Keratinocyte (primary cell): ENCODE measurements around the gene GALNT14.

Source experiments
- CTCF ChIP-seq, 3 experiments: IDR thresholded peaks in 1 of 3; conservative IDR thresholded peaks in 1 of 3; optimal IDR thresholded peaks in 1 of 3; 2 replicates in 2 of 3; 3 replicates in 1 of 3; pipeline versions ENCODE3 to v1.5.1; 2011; ENCODE audit warnings: low read length in 3 of 3, mild to moderate bottlenecking in 3 of 3, moderate library complexity in 2 of 3, control low read depth in 1 of 3, inconsistent platforms in 1 of 3; ENCODE audit not compliant: insufficient read depth in 2 of 3; ENCODE audit errors: extremely low read depth in 1 of 3
- EZH2 ChIP-seq: IDR thresholded peaks from one replicate; pipeline ENCODE4 v1.6.1; 2012; ENCODE audit warnings: inconsistent platforms, mild to moderate bottlenecking, low read length, moderate library complexity

- no peak for TF ChIP-seq CTCF (optimal IDR thresholded peaks at IDR 0.05 in 1 of 3, IDR thresholded peaks at IDR 0.05 in 1 of 3, conservative IDR thresholded peaks at IDR 0.05 in 1 of 3; ENCODE audit: extremely low read depth in 1 of 3, insufficient read depth in 2 of 3, low read length in 3 of 3)
- TF ChIP-seq EZH2, result no peak
These were observed 40.2 kb downstream of the GALNT14 start for GRCh38 chr2:31097962-31098613.
